Measurements from ENCODE around the gene HOXA3. TPM values are rescaled to one million over a fixed set of nuclear protein-coding genes. Genes with fewer than 3 reads are reported as not detected.

The HOXA3 gene
- total and polyA plus RNA-seq, 9 of the 15 experiments (the other 6 are each of a cell fraction or from before 2014, with no cell fraction given), result 0.04 to 0.13 TPM; not detected in 7

DNA sequence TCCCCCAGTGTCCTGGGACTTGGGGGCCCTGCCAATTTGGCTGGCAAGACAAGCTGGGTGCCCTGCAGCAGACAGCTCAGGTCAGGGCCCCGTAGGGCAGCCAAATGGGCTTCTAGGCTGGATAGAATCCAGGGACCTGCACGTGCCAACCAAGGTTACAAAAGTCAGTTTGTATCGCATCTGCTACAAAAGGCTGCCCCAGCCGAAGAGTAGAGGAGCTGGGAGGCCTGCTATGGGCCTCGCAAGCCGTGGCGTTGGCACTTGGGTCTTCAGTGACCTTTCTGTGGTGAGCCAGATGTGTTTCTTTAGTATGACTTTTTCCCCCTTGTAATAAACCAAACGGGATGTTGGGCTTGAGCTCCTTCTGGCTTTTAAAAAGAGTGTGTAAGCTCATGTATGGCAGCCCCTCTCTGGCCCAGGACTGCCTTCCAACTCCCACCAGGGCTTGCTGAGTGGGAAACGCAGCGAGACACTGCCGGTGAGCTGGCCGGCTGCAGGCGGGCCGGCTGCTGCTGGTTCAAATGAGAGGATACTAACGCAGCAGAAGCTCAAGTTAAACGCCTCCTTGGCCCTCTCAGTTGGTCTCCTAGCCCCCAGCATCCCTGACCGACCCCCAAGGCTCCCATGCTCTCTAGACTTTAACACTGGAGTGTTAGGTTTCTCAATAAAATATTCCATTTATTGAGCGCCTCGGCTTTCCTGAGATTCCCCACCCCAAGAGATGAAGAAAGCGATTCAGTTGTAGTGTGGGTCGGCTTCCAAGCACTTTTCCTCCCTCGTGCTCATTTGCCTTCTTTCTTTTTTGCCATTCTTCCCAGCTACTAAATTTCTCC is 24.8 kb upstream of the HOXA3 start:
- in situ Hi-C loops (cut with MboI), result no loop called here

More for the DNA sequence above, 24.8 kb upstream of the HOXA3 start:
- DNase-seq (ENCODE audit: extremely low read depth in 1 of 4, low spot score in 3 of 4) (no peak), ATAC-seq (no peak), FAIRE-seq (no peak)
- BruUV-seq (replicated peaks), result no TSS peak
- no peaks in the 10 kb centered on the region for H3K36me3 ChIP-seq (ENCODE audit: control insufficient read depth, insufficient read depth, low read length)
- H3K9me1 ChIP-seq (ENCODE audit: control insufficient read depth, insufficient read depth, low read length), result no peaks in the 10 kb centered on the region
- H3K4me2 ChIP-seq (ENCODE audit: insufficient read depth, low read length), result no peak overlapping the region
- ChIA-PET POLR2A (no interaction called here), CTCF (ENCODE audit: low intra/inter-chr PET ratio) (no interaction called here)
- H3K4me3 ChIP-seq, result no peak overlapping the region
- H3K79me2 ChIP-seq (ENCODE audit: control insufficient read depth, insufficient read depth, low read length), result no peaks in the 10 kb centered on the region
- H3K9ac ChIP-seq (ENCODE audit: insufficient read depth in 1 of 2, low read depth in 2 of 2, low read length in 2 of 2), result no peak overlapping the region
- H2AFZ ChIP-seq (ENCODE audit: low read depth, low read length), result no peak overlapping the region
- H4K20me1 ChIP-seq (replicated peaks; ENCODE audit: control insufficient read depth, insufficient read depth, low read length), result no peaks in the 10 kb centered on the region
- H3K27me3 ChIP-seq (ENCODE audit: control insufficient read depth in 2 of 2, insufficient read depth in 2 of 2, low read length in 2 of 2), result peaks cover 27 to 73% of the 10 kb centered on the region in 2 experiments
- TF ChIP-seq ZNF696 (CRISPR knock-in tag; conservative IDR thresholded peaks at IDR 0.05) (no peak), PCBP1 (IDR thresholded peaks at IDR 0.05; ENCODE audit: low read depth, low read length, poor library complexity, severe bottlenecking) (no peak), HIVEP1 (CRISPR knock-in tag; IDR thresholded peaks at IDR 0.05) (no peak), SMARCE1 (IDR thresholded peaks at IDR 0.05) (no peak), THRAP3 (IDR thresholded peaks at IDR 0.05; ENCODE audit: borderline replicate concordance) (no peak), NR2C1 (IDR thresholded peaks at IDR 0.05) (no peak), NR2C1 (tag; IDR thresholded peaks at IDR 0.05) (no peak), ELF4 (CRISPR knock-in tag; IDR thresholded peaks at IDR 0.05) (no peak), CBX3 (IDR thresholded peaks at IDR 0.05; ENCODE audit: borderline replicate concordance in 1 of 2, low read length in 2 of 2) (no peak), FIP1L1 (IDR thresholded peaks at IDR 0.05; ENCODE audit: low read depth, low read length, poor library complexity, severe bottlenecking) (no peak), SIN3A (IDR thresholded peaks at IDR 0.05; ENCODE audit: borderline replicate concordance in 2 of 2, control insufficient read depth in 1 of 2, low read depth in 2 of 2, low read length in 2 of 2) (no peak), CBX5 (IDR thresholded peaks at IDR 0.05; ENCODE audit: borderline replicate concordance, low read depth) (no peak), CLOCK (CRISPR knock-in tag; IDR thresholded peaks at IDR 0.05; ENCODE audit: borderline replicate concordance) (no peak), ZNF764 (CRISPR knock-in tag; IDR thresholded peaks at IDR 0.05; ENCODE audit: low read depth) (no peak), XRCC3 (IDR thresholded peaks at IDR 0.05) (no peak), BCL6 (CRISPR knock-in tag; IDR thresholded peaks at IDR 0.05) (no peak), MECOM (CRISPR knock-in tag; IDR thresholded peaks at IDR 0.05) (no peak), ARID3A (IDR thresholded peaks at IDR 0.05; ENCODE audit: borderline replicate concordance, low read depth, low read length) (no peak)
- TF ChIP-seq, protein P1, sequence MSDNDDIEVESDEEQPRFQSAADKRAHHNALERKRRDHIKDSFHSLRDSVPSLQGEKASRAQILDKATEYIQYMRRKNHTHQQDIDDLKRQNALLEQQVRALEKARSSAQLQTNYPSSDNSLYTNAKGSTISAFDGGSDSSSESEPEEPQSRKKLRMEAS (CRISPR knock-in tag; IDR thresholded peaks at IDR 0.05), result no peak
- H3K4me1 ChIP-seq (replicated peaks in 1 of 2; ENCODE audit: control insufficient read depth in 2 of 2, insufficient read depth in 2 of 2, low read length in 2 of 2), result peaks cover 0 to 7% of the 10 kb centered on the region in 2 experiments; a peak in 1 of 5 replicates
- no peak overlapping the region for H3K27ac ChIP-seq (ENCODE audit: extremely low read depth, low read depth, low read length)
- intact Hi-C loops (cut with micrococcal nuclease), result no loop called here
- WGBS (ENCODE audit: insufficient coverage, low coverage, missing lambda C conversion rate), result 2% methylated on average over 20 of the region's 22 CpGs
- no peaks in the 10 kb centered on the region; the same call in 1 of the 2 replicates for H3K9me3 ChIP-seq (replicated peaks; ENCODE audit: control insufficient read depth, insufficient read depth, low read depth, low read length)

Data from K562 (cell line).